Activated gamma-delta T cell treated with anti-CD3 and anti-CD28 coated beads, Interleukin-2, amount 50 U/mL, for 16 hours (primary cell): ENCODE measurements around the gene ANKRA2.

Experiments used
- DNase-seq: peaks from one replicate; pipeline ENCODE4 v3.0.0-alpha.2; 2020; ENCODE audit warnings: low read depth

ANKRA2 gene, protein sequence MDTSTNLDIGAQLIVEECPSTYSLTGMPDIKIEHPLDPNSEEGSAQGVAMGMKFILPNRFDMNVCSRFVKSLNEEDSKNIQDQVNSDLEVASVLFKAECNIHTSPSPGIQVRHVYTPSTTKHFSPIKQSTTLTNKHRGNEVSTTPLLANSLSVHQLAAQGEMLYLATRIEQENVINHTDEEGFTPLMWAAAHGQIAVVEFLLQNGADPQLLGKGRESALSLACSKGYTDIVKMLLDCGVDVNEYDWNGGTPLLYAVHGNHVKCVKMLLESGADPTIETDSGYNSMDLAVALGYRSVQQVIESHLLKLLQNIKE

DNA sequence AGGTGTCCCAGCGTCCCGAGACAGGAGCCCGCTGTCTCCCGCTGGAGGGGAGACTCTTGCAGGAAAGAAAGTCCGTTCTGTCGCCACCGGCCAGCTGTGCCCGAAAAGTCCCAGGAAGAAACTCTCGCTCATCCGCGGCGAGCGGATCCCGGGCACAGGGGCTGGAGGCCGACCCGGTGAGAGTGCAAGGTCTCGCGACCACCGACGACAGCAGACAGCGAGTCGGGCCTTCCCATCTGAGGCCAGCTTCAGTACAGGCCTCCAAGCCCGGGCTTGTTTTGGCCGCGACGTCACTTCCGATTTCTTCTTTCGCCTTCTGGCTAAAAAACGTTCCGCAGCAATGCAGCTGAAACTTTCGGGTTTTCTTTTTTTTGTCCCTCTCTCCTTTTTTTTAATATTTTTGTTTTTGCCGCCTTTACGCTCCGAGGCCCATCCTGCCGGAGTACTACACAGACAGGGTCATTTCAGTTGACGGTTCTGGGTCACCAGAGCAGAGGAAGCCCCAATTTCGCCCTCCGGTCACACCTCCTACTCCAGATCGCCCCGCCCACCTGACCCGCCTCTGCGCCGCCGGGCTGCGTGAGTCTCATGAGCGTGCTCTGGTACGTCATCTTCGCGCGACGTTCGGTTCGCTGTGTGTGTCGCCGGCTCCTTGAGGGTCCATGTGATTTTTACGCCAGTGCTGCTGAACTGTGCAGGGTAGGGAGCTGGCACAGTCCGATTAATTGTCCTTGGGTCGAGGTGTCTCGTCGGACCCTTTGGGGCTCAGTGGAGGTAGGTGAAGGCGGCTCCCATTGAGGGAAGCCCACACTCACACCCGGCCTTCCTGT lies at the start of gene ANKRA2, which contains the start of gene UTP15:
ANKRA2 (minus strand) TSS at position 501 of the 830 bp plus-strand sequence. CDS start 2,758 bp downstream, outside the sequence.
UTP15 (plus strand) TSS at position 605 of the 830 bp plus-strand sequence. CDS start 1,602 bp downstream, outside the sequence.
- DNase-seq = peak; percentile 98

DNA sequence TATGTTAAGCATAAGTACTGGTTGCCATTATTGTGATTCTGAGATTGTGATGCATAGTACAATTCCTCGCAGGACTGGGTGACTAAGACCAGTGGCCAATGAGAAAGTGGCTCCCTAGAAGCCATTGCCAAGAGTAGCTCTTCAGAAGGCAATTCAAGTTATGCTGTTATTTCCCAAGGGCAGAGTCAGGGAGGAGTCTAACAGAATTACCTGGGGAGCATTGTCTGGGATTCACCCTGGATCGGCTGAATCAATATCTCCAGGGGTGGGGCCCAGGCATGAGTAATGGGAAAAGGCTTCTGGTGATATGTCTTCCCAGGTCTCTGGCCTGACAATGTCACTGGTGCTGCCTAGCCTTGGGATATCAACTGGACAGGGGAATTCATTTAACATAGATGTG lies 49.6 kb upstream of the ANKRA2 start:
- no peak for DNase-seq

DNA sequence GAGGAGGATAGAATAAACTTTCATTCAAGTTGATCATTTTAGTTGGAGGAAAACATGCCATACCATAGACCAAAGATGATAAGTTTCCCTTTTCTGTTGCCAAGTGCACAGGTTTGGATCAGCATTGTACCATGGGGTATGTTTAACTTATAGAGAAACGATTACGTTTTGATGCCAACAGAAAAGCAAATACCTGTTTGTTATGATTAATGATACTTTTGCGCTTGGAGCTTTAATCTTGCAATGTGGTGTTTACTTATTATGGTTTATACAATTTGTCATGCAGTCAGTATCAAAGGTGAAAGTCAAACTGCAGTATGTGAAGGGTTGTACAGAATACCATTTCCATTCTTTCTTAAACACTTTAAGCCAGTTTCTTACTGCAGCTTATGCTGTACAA lies 47.4 kb upstream of the ANKRA2 start:
- DNase-seq = no peak

DNA sequence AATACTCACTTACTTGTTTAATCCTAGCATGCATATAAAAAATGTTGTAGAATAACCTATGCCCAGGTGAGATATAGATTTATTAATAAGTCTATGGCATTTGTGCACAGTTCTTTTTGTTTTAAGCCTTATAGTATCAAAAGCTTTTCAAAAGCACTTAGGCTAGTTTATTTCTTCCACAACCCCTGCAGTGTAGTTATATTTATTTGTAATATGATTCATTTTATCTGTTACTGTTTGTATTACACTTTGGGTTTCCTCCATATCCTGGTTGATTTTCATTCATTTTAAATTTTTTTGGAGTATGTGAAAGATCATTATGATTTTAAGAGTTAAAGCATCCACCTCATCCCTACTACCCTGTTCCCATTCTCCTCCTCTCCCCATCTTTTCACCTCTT lies 41.8 kb upstream of the ANKRA2 start:
- DNase-seq = no peak

DNA sequence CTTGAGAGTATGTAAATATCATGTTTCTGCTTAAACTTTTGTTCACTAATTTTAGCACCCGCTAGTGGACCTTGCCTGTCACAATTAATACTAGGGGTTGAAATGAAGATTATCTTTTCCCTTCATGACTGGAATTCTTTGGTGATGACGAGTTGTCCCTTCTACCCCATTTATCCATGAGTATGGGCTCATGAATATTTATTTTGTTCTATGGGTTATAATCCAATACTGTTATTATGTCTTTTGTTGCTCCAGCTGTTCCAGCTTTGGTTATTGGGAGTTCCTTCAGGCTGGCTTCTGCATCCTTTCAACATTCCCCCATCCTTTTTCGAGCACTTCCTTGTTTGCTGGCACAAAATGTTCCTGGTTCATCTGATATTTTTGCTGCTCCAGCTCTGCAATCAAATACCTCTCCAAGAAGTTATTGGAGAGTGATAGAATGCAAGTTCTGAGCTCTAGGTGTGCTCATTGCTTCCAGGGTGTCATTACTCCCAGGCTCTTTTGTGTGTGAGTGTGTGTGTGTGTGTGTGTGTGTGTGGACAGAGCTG lies 40.8 kb upstream of the ANKRA2 start:
- DNase-seq = no peak

DNA sequence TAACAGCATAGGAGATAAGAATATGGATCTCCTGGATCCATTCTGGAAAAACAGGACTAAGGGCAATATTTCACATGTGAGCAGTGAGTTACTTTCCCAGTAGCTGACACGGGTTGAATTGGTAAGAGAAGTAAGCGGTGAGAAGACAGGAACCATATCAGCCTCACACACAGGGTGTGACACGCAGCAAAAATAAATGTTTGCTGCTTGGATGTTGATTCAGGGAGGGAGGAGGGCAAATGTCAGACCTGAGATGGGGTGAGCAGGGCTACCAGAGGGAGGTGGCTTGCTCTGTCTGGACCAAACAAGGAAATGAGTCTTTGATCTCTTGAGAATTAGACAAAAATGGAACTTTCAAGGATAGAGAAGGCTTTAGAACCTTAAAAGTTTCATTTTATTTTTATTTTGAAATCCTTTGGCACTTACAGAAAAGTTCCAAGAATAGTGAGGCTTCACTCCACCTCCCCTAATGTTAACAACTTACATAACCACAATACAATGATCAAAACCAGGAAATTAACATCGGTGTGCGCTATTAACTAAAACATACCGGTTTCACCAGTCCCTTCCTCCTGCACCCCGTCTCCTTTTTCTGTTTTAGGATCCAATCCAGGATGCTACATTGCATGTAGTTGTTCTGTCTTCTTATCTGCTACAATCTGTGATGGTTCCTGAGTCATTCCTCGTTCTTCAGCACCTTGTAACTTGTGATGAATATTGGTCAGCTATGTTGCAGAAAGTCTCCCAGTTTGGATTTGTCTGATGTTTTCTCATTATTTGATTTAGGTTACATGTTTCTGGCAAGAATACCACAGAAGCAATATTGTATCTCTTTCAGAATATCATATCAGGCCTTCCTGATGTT lies 40.0 kb upstream of the ANKRA2 start:
- DNase-seq = no peak

DNA sequence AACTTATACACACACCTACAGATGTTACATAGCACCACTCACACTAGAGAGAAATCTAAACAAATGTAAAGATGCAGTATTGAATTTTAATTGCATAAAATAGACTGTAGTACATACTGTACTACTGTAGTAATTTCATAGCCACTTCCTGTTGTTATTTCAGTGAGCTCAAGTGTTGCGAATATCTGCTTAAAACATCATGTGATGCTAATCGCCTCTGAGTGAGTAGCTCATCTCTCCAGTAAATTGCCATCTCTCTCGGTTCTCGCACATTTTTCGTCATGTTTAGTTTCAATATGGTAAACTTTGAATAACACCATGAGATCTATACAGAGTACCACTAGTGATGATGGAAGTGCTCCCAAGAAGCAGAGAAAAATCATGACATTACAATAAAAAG lies 38.6 kb upstream of the ANKRA2 start:
- no peak for DNase-seq

DNA sequence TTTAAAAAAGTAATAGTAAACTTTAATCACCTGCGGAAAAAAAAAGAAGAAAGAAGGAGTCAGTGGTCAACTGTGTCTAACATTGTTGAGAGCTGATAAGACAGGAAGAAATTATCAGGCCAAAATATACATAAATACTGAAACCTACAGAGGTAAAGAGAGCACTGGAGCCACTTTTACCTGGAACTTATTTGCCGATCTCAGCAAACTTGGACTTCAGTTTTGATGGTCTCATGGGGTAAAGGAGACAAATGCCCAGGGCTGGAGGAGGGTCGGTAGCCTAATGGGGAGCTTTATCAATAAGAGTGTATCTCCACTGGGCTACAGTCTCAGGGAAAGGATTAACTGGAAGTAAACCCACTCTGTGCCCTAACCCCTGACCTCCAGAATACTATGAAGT lies 33.9 kb upstream of the ANKRA2 start:
- DNase-seq = no peak

DNA sequence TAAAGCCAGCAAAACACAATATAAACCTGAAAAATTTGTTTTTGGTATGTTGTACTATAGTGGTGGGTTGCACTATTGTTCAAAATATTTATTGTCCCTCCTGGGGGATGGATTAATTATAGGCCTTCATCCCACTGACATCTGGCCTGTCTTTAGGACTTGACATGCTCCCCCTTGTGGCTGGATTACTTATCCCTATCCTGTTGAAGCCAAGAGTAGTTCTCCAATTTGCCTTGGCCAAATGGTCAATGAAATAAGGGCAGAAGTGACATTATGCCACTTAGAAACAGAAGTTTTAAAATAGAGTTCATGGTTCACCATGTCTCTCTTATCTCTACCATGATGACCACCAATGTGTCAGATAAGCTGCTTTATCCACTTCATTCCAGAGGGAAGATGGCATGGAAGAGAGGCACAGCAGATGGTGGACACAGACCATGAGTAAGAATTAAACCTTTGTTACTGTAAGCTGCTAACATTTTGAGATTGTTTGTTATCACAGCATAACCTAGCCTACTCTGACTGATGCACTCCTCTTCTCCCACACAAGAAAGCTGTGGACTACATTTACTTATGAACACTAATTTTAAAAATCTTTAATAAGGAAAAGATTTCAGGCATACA lies 31.4 kb upstream of the ANKRA2 start:
- DNase-seq = no peak

DNA sequence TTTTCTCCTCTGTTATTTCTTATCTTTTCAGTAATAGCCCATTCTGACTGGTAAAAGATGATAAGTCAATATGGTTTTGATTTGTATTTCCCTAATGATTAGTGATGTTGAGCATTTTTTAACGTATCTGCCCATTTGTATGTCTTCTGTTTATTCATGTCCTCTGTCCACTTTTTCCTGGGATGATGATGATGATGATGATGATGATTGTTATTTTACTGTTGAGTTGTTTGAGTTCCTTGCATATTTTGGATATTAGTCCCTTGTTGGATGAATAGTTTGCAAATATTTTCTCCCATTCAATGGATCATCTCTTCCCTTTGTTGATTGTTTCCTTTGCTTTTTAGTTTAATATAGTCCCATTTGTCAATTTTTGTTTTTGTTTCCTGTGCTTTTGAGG lies 27.1 kb upstream of the ANKRA2 start:
- DNase-seq = no peak

DNA sequence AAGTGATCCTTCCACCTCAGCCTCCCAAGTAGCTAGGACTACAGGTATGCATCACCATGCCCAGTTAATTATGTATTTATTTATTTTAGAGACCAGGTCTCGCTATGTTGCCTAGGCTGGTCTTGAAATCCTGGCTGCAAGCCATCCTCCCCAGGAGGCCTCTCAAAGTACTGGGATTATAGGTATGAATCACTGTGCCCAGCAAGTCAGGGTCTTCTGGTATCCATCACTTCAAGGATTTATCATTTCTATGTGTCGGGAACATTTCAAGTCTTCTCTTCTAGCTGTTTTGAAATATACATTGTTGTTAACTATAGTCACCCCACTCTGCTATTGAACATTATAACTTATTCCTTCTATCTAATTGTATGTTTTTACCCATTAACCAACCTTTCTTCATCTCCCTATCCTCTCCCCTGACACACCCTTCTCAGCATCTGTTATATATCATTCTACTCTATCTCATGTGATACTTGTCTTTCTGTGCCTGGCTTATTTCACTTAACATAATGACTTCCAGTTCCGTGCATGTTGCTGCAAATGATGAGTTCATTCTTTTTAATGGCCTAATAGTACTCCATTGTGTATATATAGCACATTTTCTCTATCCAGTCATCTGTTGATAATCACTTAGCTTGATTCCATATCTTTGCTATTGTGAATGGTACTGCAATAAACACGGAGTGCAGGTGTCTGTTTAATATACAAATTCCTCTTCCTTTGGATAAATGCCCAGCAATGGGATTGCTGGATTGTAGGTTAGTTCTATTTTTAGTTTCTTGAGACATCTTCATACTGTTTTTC lies 26.5 kb upstream of the ANKRA2 start:
- DNase-seq = no peak

DNA sequence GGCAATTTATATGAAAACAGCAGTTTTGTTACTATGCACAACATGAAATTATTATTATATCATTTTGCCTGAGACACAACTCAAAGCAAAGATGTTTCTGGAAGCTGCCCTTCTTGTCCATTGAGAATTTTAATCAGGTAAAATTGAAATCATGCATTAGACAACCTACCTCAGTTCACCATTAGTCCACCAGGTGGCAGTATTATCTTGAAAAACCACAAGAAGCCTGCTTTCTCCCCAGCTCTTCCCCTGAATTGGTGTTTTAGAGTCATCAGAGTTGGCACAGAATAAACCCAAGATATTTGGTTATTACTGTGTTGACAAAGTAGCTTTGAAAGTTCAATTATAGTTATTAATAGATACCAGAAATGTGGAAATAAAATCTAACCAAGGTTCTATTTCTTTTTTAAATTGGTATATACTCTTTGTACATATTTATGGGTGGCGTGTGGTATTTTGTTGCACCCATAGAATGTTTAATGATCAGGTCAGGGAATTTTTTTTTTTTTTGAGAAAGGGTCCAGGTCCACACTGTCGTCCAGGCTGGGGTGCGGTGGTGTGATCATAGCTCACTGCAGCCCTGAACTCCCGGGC lies 25.8 kb upstream of the ANKRA2 start:
- DNase-seq = peak; percentile 36

DNA sequence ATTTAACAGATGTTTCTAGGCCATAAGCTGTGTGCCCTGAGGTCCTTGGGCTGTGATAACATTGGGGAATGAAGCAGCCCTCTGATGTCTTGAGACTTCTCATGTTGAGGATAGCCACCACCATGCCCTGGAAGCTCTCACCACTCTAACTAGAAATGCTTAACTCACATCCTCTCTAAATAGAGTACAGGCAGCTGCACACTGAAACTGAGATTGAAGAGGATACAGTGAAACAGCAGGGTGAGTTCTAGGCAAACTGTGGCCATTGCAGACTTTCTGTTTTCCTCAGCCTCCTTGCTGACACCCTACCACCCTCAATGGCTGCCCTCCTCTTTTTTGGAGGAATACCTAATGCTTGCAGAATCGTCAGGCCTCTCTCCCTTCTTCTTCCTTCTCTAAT lies 22.5 kb upstream of the ANKRA2 start:
- DNase-seq = no peak

DNA sequence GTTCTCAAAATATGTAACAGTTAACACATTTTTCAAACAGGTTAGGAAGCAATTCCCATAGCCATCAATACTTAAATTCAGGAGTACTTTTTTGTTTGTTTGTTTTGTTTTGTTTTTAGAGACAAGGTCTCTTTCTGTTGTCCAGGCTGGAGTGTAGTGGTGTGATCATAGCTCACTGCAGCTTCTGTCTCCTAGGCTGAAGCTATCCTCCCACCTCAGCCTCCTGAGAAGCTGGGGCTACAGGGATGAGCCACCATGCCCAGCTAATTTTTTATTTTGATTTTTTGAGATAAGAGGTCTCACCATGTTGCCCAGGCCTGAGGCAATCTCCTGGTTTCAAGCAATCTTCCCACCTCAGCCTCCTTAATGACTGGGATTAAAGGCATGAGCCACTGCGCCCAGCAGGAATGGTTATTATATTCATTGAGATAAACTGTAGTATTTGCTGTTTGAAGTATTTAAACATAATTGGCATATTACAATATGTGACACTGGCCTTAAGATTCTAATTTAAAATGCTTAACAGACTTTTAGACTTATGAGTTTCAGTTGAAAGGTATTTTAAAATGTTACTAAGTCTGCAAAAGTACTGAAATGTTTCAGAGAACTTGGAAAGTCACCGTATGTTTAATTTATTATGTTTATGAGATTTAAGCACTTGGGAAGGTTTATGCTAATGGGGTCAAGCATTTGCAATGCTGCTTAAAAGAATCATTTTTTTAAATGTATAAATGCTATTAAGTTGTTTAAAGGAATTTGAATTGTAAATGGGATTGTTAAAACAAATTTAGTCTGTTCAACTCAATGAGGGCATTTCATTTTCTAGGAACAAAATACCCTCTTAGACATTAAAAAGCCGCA lies 17.1 kb upstream of the ANKRA2 start:
- DNase-seq = no peak

DNA sequence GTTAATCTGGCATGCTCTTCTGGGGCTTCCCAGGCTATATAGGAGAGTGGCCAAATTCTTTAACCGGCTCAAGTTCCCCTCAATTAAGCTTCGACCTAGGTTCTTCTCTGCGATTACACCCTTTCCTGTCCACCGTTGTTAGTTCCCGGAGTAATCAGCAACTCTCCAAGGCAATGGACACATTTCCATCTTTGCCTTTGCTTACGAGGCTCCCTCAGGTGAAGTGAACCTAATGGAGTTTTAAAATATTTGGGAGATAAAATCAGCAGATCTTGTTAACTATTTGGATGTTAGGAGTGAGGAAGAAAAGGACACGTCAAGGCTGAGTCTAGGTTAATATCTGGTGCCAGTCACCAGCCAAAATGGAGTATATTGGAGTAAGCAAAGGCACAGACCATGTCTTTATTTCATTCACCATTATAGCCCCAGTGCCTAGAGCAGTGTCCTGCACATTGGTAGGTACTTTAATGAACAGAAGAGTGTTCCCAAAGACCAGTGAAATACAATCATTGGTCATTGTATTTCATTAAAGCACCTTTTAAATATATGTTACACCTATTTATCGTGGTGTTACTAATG lies 619 bp upstream of the ANKRA2 start:
- no peak for DNase-seq

DNA sequence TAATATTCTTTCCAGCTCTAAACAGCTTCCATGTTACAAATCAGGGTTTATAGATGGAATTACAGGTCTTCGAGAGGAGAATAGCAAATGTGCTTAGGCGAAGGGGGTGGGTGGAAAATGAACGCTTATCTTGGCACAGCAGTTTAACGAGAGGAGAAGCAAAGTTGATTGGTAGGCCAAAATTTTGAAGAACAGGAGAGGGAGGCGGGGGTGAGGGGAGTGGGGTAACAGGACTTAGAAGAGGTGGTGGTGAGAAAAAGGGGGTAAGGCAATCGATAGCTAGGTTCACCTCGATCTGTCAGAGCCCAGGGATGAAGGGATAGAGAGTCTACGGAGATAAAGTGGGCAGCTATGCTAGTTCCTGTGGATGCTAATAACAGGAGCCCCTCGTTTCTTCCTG lies 764 bp downstream of the ANKRA2 start:
- DNase-seq = no peak

DNA sequence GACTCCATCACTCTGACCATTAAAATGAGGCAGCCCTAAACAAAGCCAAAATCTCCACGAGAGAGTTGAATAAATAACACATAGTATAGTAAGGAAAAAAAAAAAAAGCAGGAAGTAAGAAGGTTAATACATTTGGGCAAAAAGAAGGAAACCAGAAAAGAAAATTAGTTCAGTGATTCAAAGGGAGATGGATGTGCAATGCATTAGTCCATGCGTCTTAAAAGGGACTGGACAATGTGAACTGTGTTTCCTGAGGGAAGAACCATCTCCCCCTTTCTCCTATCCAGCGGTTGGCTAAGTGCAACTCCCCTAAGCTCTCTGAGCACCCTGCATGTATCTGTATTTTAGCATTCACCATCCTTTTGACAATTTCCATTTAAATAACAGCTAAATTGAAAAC lies 1.4 kb downstream of the ANKRA2 start:
- DNase-seq = no peak

DNA sequence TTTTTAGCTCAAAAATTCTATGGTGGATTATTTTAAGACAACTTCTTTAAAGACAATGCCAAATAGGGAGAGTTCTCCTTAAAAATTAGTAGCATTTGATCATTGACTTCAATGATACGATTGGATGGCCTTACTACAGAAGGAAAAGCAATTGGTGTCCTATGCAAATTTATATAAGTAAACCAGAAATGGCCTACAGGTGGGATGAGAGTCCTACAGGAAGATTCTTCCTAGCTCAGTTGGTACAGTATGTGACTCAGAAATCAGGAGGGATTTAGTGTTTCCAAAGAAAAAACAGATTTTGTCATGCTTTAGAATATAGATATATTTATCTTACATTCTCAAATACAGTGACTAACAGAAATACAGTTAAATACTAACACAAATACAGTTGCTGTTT lies 6.5 kb downstream of the ANKRA2 start:
- no peak for DNase-seq

DNA sequence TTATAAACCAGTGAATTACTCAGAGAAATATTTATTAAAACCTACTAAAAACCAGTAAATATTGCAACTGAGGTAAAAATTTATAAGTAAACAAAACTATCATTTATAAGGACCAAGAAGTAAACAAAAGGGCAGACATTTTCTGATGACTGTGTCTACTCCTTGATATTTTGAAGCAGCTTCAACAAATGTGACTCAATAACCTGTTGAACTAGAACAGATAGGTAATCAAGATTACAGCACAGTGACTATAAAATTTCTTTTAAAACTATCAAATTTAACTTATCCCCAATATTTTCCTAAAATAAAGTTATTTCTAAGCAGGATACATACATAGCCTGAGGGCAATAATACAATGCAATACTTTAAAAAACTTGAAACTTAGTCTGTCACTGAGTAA lies 12.8 kb downstream of the ANKRA2 start:
- DNase-seq = no peak
